GM18499 (cell line): ENCODE data around the gene RAI14.

Source experiments
- ATAC-seq: cut with Tn5 transposase; IDR thresholded peaks from one replicate; pipeline ENCODE4 v1.9.1; 2021; ENCODE audit warnings: moderate number of reproducible peaks; ENCODE audit not compliant: insufficient read depth, unreplicated experiment

RAI14 gene

DNA sequence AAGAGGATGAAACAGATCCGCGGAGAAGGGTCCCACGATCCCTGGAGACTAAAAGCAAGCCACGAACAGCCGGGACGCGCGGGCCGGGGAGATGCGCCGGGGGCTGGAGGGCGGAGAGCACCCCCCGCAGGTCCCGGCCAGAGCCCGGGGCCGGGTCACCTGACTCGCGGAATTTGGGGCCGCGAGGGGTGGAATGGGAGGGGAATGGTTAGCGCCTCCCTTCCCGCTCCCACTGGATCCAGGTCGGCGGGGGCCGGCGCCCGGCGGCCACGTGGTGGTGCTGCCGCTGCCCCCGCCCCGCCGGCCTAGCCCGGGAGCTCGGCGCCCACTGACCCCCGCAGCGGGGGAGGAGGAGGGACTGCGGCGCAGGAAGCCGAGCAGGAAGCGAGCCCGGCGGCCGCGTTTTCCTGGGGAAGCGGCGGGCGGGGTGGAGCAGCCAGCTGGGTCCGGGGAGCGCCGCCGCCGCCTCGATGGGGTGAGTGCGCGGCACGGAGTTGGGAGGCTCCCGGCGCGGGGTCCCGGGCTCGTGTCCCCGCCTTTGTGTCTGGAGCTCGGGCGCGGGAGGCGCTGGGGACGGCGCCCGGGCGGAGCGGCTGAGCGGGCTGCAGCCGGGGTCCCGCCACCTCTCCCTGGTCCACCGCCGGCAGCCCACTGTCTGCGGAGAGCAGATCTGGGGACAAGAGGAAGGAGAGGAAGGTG lies at the start of gene RAI14:
Gene RAI14 (plus strand): TSS at position 328 of the 699 bp plus-strand sequence. CDS start 30,592 bp downstream, outside the sequence.
- no peak for ATAC-seq

- ATAC-seq = no peak
Observed at GRCh38 chr5:34608368-34608767, 47.8 kb upstream of the RAI14 start.

GRCh38 chr5:34608859-34609648 lies 47.1 kb upstream of the RAI14 start:
- ATAC-seq = no peak

GRCh38 chr5:34609951-34610441 lies 46.1 kb upstream of the RAI14 start:
- ATAC-seq = no peak

DNA sequence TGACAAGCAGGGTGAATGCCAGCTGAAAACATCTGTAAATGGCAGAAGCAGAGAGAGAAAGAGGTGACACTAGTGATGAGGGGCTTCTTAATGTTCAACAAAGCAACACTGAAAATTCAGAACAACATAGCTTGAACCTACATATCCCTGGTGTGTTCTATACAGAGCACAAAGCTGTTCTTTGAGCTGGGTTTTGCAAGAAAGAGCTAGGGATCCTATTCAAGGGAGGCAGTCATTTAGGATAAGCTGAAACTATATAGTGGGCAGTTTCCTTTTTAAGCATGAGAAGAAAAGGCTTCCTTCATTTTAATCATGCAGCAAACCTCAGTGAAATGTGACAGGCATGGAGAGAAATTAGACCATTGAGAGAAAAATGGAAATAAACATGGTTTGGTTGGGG lies 45.6 kb upstream of the RAI14 start:
- ATAC-seq = no peak

GRCh38 chr5:34611464-34612415 lies 44.4 kb upstream of the RAI14 start:
- no peak for ATAC-seq

DNA sequence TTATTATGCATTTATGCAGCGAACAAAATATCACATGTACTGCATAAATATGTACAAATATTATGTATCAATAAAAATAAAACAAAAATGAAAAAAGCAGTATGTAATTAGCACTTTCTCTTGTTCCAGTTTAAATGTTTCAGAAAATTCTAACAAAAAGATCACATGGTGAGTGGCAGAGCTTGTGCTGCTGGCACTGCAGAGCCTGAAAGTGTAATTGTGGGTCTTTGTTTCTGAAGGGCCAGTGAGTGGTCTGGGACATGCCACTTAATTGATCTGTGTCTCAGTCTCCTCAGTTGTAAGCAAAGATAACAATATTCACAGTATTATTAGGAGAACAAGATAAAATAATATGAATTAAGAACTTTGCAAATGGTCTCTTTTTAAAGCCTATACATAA lies 39.5 kb upstream of the RAI14 start:
- ATAC-seq = no peak

DNA sequence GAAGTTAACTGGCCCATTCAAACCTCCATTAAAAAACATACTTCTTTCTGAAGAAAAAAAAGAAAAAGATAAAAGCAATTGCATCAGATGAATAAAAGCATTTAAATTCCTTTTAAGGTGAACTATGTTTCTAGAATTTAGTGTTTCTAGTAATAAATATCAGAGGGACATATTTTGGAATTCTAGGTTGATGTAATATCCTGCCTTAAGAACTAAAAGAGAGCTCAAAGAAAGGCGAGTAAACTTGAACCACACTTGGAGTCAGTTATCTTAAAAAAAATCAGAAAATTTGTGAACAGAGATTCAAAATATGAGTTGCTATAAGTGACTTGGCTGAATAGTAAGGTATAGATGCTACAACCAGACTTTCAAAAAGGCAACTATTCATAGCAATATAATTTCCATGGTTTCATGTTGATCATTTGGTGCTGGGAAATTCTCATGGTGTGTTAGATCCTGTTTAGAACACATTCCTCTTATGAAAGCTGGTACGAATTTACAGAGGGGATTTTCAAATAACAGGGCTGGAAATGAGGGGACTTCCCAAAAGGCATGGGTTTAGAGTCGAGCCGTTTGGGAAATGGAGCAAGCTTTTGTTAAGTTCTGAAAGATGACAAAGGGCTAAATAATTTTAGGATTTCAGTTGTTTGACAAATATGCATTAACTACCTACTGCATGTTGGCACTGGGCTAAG lies 37.6 kb upstream of the RAI14 start:
- no peak for ATAC-seq

DNA sequence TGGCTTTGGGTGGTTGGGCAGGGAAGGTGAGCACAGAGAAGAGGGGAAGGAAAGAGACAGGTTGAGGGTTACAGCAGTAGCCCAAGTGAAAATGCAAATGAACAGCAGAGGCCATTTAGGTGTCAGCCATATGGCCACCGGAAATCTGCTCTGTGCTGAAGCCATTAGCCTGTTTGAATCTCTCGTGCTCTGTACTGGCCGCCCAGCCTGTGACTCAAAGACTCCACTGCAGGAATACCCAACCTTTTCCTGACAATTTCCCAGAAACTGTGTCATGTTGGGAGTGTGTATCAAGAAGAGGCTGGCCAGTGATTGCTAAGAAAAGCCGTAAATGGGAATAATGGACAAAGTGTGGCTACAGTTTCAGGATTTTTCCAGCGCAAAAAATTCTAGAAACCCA lies 35.9 kb upstream of the RAI14 start:
- no peak for ATAC-seq

GRCh38 chr5:34621277-34622097 lies 34.6 kb upstream of the RAI14 start:
- ATAC-seq = no peak

DNA sequence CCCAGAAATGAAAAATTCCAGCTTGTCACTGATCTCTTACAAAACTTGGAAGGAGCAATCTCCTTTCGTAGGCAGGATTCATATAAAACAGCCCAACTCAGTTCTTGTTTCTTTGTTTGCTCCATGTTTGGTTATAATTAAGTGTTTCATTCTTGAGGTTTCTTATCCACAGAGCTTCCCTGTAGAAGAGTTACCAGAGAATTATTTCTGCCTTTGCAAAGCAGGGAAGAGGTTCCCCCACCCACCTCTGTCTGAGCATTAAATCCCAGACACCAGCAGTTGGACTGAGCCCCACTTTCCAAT lies 34.1 kb upstream of the RAI14 start:
- ATAC-seq = no peak

GRCh38 chr5:34624691-34625090 lies 31.4 kb upstream of the RAI14 start:
- no peak for ATAC-seq

DNA sequence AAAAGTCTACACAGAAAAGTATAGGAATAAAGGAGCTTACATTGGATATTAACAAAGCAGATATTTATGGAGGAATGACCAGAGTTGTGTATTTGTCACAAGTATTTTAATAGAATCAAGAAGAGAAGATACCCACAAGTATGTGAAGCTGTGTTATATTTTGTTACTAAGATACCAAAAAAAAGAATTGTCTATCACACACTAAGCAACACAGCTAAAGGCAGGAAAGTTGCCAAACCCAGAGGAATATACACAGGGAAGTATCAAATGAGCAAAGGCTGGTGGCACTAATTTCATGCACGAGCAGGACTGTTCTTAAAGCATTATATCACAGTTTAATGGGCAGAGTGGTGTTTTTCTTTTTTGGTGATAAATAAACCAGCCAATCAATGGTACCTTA lies 30.9 kb upstream of the RAI14 start:
- ATAC-seq = no peak

DNA sequence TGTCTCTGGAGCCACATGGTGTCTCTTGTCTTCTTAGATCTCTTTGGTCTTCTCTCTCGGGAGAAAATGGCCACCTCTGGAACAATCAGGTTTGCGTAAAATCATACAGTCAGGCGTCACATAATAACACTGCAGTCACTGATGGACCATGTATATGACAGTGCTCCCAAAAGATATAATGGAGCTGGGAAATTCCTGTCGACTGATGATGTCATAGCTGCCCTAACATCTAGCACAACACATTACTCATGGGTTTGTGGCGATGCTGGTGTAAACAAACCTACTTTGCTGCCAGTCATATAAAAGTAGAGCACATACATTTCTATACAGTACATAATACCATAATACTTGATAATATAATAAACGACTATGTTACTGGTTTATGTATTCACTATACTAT lies 30.1 kb upstream of the RAI14 start:
- no peak for ATAC-seq

DNA sequence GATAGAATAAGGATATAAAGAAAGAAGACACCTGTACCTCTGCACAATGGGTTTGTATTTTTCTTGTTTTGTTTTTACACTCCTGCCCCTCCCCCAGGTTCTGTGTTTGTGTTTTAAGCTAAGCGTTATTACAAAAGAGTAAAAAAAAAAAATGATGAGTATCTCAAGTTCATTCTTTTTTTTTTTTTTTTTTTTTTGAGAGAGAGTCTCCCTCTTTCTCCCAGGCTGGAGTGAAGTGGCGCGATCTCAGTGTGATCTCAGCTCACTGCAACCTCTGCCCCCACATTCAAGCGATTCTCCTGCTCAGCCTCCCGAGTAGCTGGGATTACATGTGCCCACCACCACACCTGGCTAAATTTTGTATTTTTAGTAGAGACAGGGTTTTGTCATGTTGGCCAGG lies 29.4 kb upstream of the RAI14 start:
- ATAC-seq = no peak

DNA sequence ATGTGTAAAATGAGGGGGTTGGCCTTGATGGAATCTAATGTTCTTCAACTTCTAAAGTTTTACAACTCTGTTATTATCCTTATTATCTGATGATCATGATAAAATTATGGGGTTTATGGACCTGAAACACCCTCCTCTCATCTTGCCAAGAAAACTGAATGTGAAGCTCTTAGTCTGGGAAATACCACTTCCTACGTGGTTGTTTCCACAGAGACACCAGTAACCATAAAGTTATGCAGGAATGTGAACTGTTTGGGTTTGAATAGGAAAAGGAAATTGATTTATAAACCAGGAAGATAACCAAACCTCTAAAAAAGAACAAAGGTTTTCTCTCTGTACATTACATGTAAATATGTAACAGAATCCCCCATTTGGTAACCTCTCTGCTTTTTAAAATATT lies 28.3 kb upstream of the RAI14 start:
- ATAC-seq = no peak

- ATAC-seq = no peak
Observed at GRCh38 chr5:34628373-34628772, 27.8 kb upstream of the RAI14 start.

- ATAC-seq = no peak
Observed at GRCh38 chr5:34630596-34630995, 25.5 kb upstream of the RAI14 start.

DNA sequence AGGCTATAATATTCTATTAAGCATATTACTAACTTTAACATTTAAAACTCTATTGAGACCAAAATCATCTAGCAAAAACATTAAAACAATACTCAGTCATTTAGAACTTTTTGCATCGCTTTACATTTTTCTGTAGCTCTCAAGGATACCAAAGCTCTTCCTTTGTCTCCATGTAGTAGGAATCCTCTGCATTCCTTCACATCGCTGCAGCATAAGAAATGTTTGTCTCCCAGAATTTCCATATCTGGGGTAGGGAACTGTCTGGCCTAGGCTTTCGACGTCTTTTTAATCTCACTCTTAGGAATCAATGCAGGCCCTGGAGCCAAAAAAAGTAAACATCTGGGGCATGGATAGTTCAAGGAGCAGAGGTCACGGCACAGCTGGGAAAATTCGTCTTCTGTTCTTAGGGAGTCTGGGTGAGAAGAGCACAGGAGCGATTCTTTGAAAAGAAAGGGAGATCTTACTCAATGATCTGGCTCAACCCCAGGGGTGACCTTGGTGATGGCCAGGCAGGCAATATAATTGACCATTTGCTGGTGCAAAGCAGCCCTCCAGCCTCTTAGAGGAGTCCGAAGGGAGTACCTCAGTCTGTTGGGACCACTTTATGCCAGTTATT lies 23.2 kb upstream of the RAI14 start:
- ATAC-seq = no peak
